Measurements from ENCODE around the gene PLSCR1. TPM values are rescaled to one million over a fixed set of nuclear protein-coding genes. Genes with fewer than 3 reads are reported as not detected.

The PLSCR1 gene
- total and polyA plus RNA-seq, 2 experiments from 2014 or later: 62.7 to 78.3 TPM

DNA sequence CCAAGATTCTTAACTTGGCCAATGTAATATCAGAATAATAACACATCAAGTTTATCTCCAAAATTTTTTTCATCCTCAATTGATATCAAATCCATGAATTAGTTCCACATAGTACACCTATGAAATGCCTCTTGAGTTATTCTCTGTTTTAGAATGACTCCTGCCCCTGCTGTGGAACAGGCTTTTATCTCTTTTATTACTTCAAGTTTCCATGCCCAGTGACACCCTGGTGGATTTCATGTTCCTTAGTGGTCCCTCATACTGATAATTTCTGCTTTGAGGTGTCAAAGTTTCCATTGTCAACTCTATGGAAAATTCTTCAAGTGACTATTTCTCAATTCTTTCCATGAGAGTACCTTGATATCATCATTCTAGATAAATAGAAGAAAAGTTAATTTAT, 24.6 kb downstream of the PLSCR1 start:
- Histone ChIP-seq H3K4me3 (no peak overlapping the region), H3K9me2 (ENCODE audit: insufficient read depth) (no peaks in the 10 kb centered on the region), H3K4me2 (no peak overlapping the region), H2AFZ (no peak overlapping the region), H3K27ac (ENCODE audit: low read depth) (no peak overlapping the region), H3F3A (replicated peaks; ENCODE audit: low read depth) (no peaks in the 10 kb centered on the region), H3K36me3 (ENCODE audit: insufficient read depth) (peaks cover 11% of the 10 kb centered on the region; the same call in 1 of the 2 replicates), H3K27me3 (ENCODE audit: insufficient read depth) (no peaks in the 10 kb centered on the region), H4K20me1 (replicated peaks; ENCODE audit: insufficient read depth) (no peaks in the 10 kb centered on the region), H3K79me2 (replicated peaks; ENCODE audit: insufficient read depth) (no peaks in the 10 kb centered on the region), H3K4me1 (ENCODE audit: insufficient read depth) (peaks cover 28% of the 10 kb centered on the region)
- no peak overlapping the region for H3K4me3 Mint-ChIP-seq
- H3K36me3 Mint-ChIP-seq (ENCODE audit: low read depth): peaks cover 14% of the 10 kb centered on the region; the same call in 2 of the 3 replicates
- ATAC-seq: no peak
- H3K9me3 Mint-ChIP-seq: no peaks in the 10 kb centered on the region
- no peaks in the 10 kb centered on the region for H3K27me3 Mint-ChIP-seq (ENCODE audit: insufficient read depth, low read depth, poor library complexity)
- H3K4me1 Mint-ChIP-seq: peaks cover 26% of the 10 kb centered on the region
- no peak overlapping the region for H3K27ac Mint-ChIP-seq
- no peak for DNase-seq (ENCODE audit: low spot score)
- no peak for TF ChIP-seq CREB1 (CRISPR knock-in tag; IDR thresholded peaks at IDR 0.05; ENCODE audit: low read depth)
- TF ChIP-seq STAT1 (IDR thresholded peaks at IDR 0.05; ENCODE audit: unreplicated experiment): no peak
- TF ChIP-seq NANOG (IDR thresholded peaks at IDR 0.05; ENCODE audit: borderline replicate concordance): no peak
- TF ChIP-seq, protein P1, sequence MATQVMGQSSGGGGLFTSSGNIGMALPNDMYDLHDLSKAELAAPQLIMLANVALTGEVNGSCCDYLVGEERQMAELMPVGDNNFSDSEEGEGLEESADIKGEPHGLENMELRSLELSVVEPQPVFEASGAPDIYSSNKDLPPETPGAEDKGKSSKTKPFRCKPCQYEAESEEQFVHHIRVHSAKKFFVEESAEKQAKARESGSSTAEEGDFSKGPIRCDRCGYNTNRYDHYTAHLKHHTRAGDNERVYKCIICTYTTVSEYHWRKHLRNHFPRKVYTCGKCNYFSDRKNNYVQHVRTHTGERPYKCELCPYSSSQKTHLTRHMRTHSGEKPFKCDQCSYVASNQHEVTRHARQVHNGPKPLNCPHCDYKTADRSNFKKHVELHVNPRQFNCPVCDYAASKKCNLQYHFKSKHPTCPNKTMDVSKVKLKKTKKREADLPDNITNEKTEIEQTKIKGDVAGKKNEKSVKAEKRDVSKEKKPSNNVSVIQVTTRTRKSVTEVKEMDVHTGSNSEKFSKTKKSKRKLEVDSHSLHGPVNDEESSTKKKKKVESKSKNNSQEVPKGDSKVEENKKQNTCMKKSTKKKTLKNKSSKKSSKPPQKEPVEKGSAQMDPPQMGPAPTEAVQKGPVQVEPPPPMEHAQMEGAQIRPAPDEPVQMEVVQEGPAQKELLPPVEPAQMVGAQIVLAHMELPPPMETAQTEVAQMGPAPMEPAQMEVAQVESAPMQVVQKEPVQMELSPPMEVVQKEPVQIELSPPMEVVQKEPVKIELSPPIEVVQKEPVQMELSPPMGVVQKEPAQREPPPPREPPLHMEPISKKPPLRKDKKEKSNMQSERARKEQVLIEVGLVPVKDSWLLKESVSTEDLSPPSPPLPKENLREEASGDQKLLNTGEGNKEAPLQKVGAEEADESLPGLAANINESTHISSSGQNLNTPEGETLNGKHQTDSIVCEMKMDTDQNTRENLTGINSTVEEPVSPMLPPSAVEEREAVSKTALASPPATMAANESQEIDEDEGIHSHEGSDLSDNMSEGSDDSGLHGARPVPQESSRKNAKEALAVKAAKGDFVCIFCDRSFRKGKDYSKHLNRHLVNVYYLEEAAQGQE (IDR thresholded peaks at IDR 0.05; ENCODE audit: unreplicated experiment): no peak
- TF ChIP-seq POLR2AphosphoS5 (IDR thresholded peaks at IDR 0.05; ENCODE audit: low read depth): no peak
- TF ChIP-seq ZNF462 (CRISPR knock-in tag; IDR thresholded peaks at IDR 0.05): no peak
- no peak for TF ChIP-seq JUNB (IDR thresholded peaks at IDR 0.05; ENCODE audit: unreplicated experiment)
- TF ChIP-seq EZH2 (IDR thresholded peaks at IDR 0.05; ENCODE audit: low read depth, unreplicated experiment): no peak
